ENCODE data around the gene KIF4B. TPM values are rescaled to one million over a fixed set of nuclear protein-coding genes. Genes with fewer than 3 reads are reported as not detected.
A peak's percentile ranks its signal among the peaks of the same experiment; 100 is the strongest.

The KIF4B gene
- total RNA-seq, 1 experiment from 2014 or later = 0.07 TPM

GRCh38 chr5:155053501-155053900 lies 39.9 kb downstream of the KIF4B start:
- Mint-ChIP-seq H3K4me3 (no peak overlapping the region), H3K36me3 (ENCODE audit: insufficient read depth in 1 of 3, low read depth in 3 of 3) (no peaks in the 10 kb centered on the region), H3K27me3 (ENCODE audit: low read depth) (no peaks in the 10 kb centered on the region), H3K27ac (peak overlapping the region in 2 of 3 experiments; percentile 1 to 10; a peak in 1 of 7 replicates), H3K9me3 (no peaks in the 10 kb centered on the region; a peak in 1 of 5 replicates), H3K4me1 (peaks cover 45 to 48% of the 10 kb centered on the region in 2 experiments)
- TF ChIP-seq, protein P1, sequence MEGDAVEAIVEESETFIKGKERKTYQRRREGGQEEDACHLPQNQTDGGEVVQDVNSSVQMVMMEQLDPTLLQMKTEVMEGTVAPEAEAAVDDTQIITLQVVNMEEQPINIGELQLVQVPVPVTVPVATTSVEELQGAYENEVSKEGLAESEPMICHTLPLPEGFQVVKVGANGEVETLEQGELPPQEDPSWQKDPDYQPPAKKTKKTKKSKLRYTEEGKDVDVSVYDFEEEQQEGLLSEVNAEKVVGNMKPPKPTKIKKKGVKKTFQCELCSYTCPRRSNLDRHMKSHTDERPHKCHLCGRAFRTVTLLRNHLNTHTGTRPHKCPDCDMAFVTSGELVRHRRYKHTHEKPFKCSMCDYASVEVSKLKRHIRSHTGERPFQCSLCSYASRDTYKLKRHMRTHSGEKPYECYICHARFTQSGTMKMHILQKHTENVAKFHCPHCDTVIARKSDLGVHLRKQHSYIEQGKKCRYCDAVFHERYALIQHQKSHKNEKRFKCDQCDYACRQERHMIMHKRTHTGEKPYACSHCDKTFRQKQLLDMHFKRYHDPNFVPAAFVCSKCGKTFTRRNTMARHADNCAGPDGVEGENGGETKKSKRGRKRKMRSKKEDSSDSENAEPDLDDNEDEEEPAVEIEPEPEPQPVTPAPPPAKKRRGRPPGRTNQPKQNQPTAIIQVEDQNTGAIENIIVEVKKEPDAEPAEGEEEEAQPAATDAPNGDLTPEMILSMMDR (conservative IDR thresholded peaks at IDR 0.05) = no peak
- H2BK15ac ChIP-seq (ENCODE audit: low read depth, low read length) = no peak overlapping the region
- H4K20me1 ChIP-seq (ENCODE audit: control insufficient read depth, insufficient read depth, insufficient read length) = no peaks in the 10 kb centered on the region
- no peak overlapping the region for H3K9ac ChIP-seq (ENCODE audit: extremely low read depth, insufficient read length, low read length)
- no peak overlapping the region for H4K5ac ChIP-seq (ENCODE audit: insufficient read length, low read depth, low read length)
- H3K4me2 ChIP-seq (ENCODE audit: insufficient read depth, insufficient read length, low read length) = no peak overlapping the region
- H3K14ac ChIP-seq (ENCODE audit: insufficient read depth, low read length) = no peak overlapping the region
- no peak overlapping the region for H4K91ac ChIP-seq (ENCODE audit: insufficient read length, low read depth, low read length)
- no peak overlapping the region for H2AFZ ChIP-seq (ENCODE audit: low read length)
- H2BK12ac ChIP-seq (ENCODE audit: insufficient read length, low read depth, low read length) = no peak overlapping the region
- no peaks in the 10 kb centered on the region for H3K79me1 ChIP-seq (ENCODE audit: insufficient read depth, low read depth, low read length, poor library complexity, severe bottlenecking)
- WGBS (ENCODE audit: extremely low coverage, insufficient read length, low lambda C conversion rate) = no CpG with 5 or more reads among the region's 4 CpGs
- H3K27ac ChIP-seq (ENCODE audit: insufficient read length, low read depth, low read length) = no peak overlapping the region
- H3K56ac ChIP-seq (ENCODE audit: insufficient read length, low read depth, low read length) = no peak overlapping the region
- no peak overlapping the region for H3K23ac ChIP-seq (ENCODE audit: insufficient read length, low read depth, low read length)
- no peaks in the 10 kb centered on the region for H3K23me2 ChIP-seq (ENCODE audit: insufficient read length, low read depth, low read length, poor library complexity, severe bottlenecking)
- H3K4ac ChIP-seq (ENCODE audit: low read depth, low read length) = no peak overlapping the region
- no peaks in the 10 kb centered on the region for H3K9me3 ChIP-seq (ENCODE audit: control insufficient read depth, low read depth, low read length)
- H2BK120ac ChIP-seq (ENCODE audit: low read depth, low read length, poor library complexity, severe bottlenecking) = no peak overlapping the region
- no peak overlapping the region for H3T11ph ChIP-seq (ENCODE audit: low read length)
- no peak overlapping the region for H4K8ac ChIP-seq (replicated peaks; ENCODE audit: insufficient read length, low read depth, low read length)
- DNase-seq = peak; percentile 38
- no peaks in the 10 kb centered on the region; the same call in 1 of the 2 replicates for H3K79me2 ChIP-seq (ENCODE audit: insufficient read depth, low read length)
- no peak overlapping the region for H3K18ac ChIP-seq (ENCODE audit: insufficient read length, low read depth, low read length)
- H3K4me1 ChIP-seq (ENCODE audit: insufficient read depth, low read length) = peaks cover 10% of the 10 kb centered on the region; the same call in 1 of the 2 replicates
- H2AK5ac ChIP-seq (ENCODE audit: insufficient read length, low read length) = no peak overlapping the region
- H2BK5ac ChIP-seq (ENCODE audit: insufficient read length, low read length) = no peak overlapping the region
- H2BK20ac ChIP-seq (ENCODE audit: low read depth, low read length, poor library complexity, severe bottlenecking) = no peak overlapping the region
- H3K27me3 ChIP-seq (ENCODE audit: insufficient read depth, low read length) = no peaks in the 10 kb centered on the region

Data from H9 (cell line).